ENCODE measurements around the gene SPATA1.

- TF ChIP-seq POLR2AphosphoS5 (IDR thresholded peaks at IDR 0.05) (no peak), CTCF (IDR thresholded peaks at IDR 0.05) (no peak), EP300 (IDR thresholded peaks at IDR 0.05) (no peak), POLR2A (IDR thresholded peaks at IDR 0.05) (no peak)
Measured at GRCh38 chr1:84492726-84493125, 13.5 kb upstream of the SPATA1 start.

Data from sigmoid colon (tissue), 4 donors.